Choroid plexus epithelial cell (primary cell): ENCODE measurements around the gene LIN9.
A peak's percentile ranks its signal among the peaks of the same experiment; 100 is the strongest.

Experiments
- DNase-seq: peaks from one replicate; pipeline ENCODE4 v3.0.0-alpha.2; 2010; ENCODE audit warnings: low read depth
- H3K4me3 ChIP-seq: 2 replicates; pipeline ENCODE4 v1.5.1; 2011; ENCODE audit warnings: low read depth, mild to moderate bottlenecking, control low read depth, low read length, moderate library complexity
- TF ChIP-seq, protein P1 (sequence below): conservative IDR thresholded peaks from 2 replicates; pipeline ENCODE4 v1.5.1; 2011; ENCODE audit warnings: low read depth, mild to moderate bottlenecking, control low read depth, inconsistent platforms, low read length, moderate library complexity

Gene LIN9

GRCh38 chr1:226185141-226186036 is 123.6 kb downstream of the LIN9 start:
- TF ChIP-seq, protein P1, sequence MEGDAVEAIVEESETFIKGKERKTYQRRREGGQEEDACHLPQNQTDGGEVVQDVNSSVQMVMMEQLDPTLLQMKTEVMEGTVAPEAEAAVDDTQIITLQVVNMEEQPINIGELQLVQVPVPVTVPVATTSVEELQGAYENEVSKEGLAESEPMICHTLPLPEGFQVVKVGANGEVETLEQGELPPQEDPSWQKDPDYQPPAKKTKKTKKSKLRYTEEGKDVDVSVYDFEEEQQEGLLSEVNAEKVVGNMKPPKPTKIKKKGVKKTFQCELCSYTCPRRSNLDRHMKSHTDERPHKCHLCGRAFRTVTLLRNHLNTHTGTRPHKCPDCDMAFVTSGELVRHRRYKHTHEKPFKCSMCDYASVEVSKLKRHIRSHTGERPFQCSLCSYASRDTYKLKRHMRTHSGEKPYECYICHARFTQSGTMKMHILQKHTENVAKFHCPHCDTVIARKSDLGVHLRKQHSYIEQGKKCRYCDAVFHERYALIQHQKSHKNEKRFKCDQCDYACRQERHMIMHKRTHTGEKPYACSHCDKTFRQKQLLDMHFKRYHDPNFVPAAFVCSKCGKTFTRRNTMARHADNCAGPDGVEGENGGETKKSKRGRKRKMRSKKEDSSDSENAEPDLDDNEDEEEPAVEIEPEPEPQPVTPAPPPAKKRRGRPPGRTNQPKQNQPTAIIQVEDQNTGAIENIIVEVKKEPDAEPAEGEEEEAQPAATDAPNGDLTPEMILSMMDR: no peak
- DNase-seq: peak; percentile 54
- H3K4me3 ChIP-seq: peak overlapping the region; percentile 94

- peak; percentile 73 for DNase-seq
- no peak overlapping the region for H3K4me3 ChIP-seq
Observed at GRCh38 chr1:226181996-226182714, 126.8 kb downstream of the LIN9 start.

More at GRCh38 chr1:226181996-226182714, 126.8 kb downstream of the LIN9 start:
- TF ChIP-seq, protein P1: peak; percentile 60
